HG02973 (cell line): ENCODE measurements around the gene SCRN3.
A peak's percentile ranks its signal among the peaks of the same experiment; 100 is the strongest.
"Not testable (repeated sequence)": the region's sequence is repeated elsewhere in the genome, so short reads cannot be mapped to it uniquely, and the experiment has no call there.

Experiments used
- ATAC-seq: cut with Tn5 transposase; IDR thresholded peaks from one replicate; pipeline ENCODE4 v1.9.1; 2021; ENCODE audit warnings: moderate library complexity; ENCODE audit not compliant: unreplicated experiment

The SCRN3 gene, protein sequence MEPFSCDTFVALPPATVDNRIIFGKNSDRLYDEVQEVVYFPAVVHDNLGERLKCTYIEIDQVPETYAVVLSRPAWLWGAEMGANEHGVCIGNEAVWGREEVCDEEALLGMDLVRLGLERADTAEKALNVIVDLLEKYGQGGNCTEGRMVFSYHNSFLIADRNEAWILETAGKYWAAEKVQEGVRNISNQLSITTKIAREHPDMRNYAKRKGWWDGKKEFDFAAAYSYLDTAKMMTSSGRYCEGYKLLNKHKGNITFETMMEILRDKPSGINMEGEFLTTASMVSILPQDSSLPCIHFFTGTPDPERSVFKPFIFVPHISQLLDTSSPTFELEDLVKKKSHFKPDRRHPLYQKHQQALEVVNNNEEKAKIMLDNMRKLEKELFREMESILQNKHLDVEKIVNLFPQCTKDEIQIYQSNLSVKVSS

DNA sequence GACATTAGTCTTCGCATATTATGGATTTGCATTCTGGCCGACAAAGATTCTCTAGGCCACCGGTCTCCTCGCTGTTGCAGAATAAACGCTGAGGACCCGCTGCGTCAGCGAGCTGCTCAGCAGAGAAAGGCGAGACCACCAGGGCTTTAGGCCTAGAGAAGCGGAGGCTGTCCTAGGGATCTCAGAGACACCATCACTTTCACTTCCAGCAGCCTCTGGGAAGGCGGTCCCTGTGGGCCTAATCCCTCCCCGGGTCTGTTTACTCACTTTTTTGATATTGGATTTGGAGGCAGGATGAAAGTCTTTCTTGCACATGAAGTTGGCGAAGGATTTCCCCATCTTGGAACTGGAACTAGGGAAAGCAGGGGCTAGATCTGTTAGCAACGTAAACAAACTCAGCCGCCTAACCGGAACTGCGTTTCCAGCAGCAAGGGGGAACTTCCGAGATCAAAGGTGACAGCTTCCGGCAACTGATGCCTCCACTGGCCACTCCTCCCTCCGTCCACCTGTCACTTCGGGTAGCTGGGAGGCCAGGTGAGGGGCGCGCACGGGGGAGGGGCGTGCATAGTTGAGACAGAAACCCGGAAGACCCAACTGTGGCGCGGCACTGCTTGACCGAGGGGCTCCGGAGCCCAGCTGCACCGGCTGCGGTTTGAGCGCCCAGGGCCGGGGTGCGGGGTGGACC lies at the start of gene SCRN3:
TSS of gene SCRN3 (plus strand) at position 447 of the 685 bp plus-strand sequence. CDS start 2,554 bp downstream, outside the sequence.
- ATAC-seq = peak; percentile 87

DNA sequence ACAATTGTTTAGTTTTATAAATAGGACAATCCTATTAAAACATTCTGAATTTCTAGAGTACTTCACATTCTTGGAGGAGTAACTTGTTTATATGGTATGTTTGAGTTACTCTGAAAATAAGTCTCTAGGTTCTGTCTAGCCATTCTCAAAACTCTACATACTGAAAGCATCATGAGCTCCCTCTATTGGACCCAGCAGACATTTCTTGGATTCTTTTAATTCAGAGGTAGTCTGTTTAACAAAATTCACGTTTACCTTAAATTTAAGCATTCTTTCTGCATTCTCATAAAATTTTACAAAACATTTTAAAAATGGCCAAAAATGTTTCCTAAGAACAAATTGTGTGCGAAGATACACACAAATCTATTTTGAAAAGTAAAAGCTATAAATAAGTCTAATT lies 45.5 kb upstream of the SCRN3 start:
- ATAC-seq = no peak

DNA sequence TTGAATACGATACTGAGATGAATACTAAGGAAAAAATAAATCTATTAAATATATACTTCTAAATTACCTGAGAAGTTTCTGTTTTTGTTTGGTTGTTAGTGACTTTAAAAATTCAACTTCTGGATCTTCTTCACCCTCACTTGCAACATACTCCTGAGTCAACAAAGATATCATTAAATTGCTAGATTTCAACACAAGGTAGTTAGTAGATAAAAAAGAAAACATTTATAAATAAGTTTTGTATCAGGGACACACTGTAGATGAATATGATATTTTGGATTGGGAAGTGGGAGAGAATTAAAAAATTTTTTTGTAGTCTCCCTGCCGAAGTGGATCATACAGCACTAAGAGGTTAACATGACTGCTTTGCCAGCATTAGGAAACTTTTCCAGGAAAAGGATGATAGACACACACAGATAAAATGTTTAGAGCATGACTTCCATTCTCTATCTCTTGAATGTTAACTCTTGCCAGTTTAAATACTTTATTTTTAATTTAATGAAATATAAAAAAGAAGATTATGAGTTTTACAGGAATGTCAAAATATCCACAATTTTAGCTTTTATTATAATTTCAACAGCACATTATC lies 44.8 kb upstream of the SCRN3 start:
- ATAC-seq = no peak

DNA sequence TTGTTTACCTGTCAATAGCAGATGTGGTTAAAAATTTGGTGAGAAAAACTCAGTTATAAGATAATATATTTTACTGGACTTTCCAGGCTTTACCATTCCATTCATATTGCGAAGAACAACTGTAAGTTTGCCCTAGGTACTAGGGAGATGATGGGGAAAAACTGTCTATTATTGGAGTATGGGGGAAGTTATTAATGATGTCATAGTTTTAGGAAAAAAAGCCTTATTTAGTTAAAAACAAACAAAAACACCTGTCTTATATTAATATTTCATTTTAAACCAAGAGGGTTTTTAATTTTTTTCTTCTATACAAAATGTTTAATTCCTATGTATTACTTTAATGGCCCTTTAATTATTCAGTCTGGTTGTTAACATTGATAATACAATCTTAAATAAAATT lies 42.5 kb upstream of the SCRN3 start:
- no peak for ATAC-seq

DNA sequence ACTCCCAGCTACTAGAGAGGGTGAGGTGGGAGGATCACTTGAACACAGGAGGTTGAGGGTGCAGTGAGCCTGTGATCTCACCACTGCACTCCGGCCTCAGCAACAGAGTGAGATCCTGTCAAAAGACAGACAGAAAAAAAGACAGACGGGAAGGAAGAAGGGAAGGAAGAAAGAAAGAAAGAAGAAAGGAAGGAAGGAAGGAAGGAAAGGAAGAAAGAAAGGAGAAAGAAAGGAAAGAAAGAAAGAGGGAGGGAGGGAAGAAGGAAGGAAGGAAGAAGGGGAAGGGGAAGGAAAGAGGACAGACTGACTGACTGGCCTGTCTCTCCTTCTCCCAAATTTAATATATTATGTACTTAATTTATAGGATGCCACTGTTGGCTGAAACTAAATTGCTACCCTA lies 39.2 kb upstream of the SCRN3 start:
- ATAC-seq = no peak

DNA sequence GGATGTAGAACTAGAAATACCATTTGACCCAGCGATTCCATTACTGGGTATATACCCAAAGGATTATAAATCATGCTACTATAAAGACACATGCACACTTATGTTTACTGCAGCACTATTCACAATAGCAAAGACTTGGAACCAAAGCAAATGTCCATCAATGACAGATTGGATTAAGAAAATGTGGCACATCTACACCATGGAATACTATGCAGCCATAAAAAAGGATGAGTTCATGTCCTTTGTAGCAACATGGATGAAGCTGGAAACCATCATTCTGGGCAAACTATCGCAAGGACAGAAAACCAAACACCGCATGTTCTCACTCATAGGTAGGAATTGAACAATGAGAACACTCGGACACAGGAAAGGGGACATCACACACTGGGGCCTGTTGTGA lies 35.9 kb upstream of the SCRN3 start:
- not testable (repeated sequence) for ATAC-seq

DNA sequence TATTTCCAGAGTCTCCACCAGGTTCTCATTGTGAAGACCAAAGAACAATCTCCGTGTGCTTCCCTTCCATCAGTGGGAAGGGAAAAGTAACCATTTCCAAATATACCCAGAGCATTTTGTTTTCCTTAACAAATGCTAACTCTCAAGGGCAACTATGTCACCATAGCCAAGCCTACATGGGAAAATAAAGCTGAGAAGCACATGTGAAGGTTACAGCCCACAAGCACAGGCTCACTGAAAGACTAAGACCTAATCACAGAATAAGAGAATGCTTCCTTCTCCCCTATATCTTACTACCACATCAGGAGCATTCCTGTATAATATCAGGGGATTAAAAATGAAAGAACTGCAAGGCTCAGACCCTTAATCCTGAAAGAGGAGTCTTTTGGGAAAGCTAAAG lies 32.6 kb upstream of the SCRN3 start:
- no peak for ATAC-seq

DNA sequence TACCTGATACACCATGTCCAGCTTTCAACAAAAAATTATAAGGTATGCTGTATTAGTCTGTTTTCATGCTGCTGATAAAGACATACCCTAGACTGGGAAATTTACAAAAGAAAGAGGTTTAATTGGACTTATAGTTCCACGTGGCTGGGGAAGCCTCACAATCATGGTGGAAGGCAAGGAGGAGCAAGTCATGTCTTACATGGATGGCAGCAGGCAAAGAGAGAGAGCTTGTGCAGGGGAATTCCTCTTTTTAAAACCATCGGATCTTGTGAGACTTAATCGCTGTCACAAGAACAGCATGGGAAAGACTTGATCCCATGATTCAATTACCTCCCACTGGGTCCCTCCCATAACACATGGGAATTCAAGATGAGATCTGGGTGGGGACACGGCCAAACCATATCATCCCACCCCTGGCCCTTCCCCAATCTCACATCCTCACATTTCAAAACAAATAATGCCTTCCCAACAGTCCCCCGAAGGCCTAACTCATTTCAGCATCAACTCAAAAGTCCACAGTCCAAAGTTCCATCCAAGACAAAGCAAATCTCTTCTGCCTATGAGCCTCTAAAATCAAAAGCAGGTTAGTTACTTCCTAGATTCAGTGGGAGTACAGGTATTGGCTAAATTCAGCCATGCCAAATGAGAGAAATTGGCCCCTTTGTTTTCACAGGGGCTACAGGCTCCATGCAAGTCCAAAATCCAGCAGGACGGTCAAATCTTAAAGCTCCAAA lies 31.9 kb upstream of the SCRN3 start:
- not testable (repeated sequence) for ATAC-seq

DNA sequence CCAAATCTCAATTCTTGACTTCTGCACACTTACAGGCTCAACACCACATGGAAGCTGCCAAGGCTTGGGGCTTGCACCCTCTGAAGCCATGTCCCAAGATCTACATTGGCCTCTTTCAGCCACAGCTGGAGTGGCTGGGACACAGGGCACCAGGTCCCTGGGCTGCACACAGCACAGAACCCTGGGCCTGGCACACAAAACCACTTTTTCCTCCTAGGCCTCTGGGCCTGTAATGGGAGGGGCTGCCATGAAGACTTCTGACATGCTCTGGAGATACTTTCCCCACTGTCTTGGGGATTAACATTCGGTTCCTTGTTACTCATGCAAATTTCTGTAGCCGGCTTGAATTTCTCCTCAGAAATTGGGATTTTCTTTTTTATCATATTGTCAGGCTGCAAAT lies 30.9 kb upstream of the SCRN3 start:
- ATAC-seq = no peak

DNA sequence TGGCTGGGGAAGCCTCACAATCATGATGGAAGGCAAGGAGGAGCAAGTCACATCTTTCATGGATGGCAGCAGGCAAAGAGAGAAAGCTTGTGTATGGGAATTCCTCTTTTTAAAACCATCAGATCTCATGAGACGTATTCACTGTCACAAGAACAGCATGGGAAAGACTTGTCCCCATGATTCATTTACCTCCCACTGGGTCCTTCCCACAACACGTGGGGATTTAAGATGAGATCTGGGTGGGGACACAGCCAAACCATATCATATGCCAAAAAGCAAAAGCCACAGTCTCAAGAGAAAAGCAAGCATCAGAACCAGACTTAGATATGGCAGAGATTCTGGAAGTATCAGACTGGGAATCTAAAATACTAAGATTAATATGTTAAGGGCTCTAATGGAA lies 30.0 kb upstream of the SCRN3 start:
- ATAC-seq = no peak

DNA sequence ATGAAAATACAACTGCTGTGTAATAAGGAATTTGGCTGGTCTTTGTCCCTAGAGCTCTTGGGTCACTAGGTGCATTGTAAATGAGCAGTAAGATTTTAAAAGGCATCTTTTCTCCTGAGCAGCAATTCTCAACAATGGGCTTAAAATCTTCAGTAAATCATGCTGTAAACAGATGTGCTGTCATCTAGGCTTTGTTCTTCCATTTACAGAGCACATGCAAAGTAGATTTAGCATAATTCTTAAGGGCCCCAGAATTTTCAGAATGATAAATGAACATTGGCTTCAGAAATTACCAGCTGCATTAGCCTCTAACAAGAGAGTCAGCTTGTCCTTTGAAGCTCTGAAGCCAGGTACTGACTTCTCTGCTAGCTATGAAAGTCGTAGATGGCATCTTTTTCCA lies 26.8 kb upstream of the SCRN3 start:
- ATAC-seq = no peak

DNA sequence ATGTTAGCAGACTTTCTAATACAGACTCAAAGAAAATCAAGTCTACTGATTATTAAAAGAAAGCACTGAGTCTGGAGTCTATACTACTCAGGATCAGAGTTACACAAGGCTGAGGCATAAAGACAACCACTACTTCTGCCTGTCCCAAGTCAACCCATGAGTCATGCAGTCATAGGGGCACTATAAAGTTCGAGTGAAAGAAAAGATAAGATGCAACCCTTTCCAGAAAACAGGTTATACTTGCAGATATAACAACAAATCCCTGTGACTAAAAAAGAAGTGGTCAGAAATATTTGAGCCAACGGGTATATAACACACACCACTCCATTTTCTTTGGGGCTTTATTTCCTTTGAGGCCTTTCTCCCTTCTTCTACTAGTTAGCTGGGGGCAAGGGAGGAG lies 18.6 kb upstream of the SCRN3 start:
- no peak for ATAC-seq

DNA sequence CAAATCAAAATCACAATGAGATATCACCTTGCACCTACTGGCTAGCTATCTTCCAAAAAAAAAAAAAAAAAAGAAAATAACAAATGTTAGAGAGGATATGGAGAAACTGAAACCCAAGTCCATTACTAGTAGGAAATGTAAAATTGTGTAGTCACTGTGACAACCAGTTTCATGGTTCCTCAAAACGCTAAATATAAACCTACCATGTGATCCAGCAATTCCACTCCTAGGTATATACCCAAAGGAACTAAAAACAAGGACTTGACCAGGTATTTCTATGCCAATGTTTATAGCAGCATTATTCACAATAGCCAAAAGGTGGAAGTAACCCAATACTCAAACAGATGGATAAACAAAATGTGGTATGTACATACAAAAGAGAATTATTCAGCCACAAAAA lies 11.7 kb upstream of the SCRN3 start:
- ATAC-seq = no peak

DNA sequence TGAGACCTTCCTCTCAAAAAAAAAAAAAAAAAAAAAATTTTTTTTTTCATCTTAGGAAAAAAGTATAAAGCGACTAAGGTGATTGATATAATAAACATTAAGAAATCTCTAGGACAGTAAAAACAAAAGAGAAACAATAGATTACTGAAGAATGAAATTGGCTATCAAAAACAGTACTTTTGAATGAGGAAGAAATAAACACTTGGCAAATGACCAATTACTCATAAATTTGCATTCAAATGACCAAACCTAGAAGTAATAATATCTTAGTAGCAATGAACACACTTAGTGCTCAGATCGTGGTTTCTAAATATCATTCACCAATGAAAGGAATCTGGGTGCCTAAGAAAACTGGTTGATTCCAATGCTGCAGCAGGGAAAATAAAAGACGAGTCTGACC lies 10.3 kb upstream of the SCRN3 start:
- no peak for ATAC-seq

DNA sequence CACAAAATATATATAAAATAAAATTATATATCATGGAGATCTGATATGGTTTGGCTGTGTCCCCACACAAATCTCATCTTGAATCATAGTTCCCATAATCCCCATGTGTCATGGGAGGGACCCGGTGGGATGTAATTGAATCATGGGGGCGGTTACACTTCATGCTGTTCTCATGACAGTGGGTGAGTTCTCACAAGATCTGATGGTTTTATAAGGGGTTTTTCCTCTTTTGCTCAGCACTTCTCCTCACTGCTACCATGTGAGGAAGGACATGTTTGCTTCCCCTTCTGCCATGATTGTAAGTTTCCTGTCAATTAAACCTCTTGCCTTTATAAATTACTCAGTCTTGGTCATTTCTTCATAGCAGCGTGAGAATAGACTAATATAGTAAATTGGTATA lies 6.8 kb upstream of the SCRN3 start:
- ATAC-seq = not testable (repeated sequence)

DNA sequence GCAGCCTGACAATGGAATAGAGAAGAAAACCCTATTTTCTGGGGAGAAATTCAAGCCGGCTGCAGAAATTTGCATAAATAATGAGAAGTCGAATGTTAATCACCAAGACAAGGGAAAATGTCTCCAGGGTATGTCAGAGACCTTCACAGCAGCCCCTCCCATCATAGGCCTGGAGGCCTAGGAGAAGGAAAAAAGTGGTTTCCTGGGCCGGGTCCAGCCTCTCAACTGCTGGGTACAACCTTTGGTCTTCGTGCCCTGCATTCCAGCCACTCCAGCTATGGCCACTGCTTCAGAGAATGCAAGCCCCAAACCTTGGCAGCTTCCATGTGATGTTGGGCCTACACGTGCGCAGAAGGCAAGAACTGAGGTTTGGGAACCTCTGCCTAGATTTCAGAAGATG lies 6.0 kb upstream of the SCRN3 start:
- no peak for ATAC-seq

DNA sequence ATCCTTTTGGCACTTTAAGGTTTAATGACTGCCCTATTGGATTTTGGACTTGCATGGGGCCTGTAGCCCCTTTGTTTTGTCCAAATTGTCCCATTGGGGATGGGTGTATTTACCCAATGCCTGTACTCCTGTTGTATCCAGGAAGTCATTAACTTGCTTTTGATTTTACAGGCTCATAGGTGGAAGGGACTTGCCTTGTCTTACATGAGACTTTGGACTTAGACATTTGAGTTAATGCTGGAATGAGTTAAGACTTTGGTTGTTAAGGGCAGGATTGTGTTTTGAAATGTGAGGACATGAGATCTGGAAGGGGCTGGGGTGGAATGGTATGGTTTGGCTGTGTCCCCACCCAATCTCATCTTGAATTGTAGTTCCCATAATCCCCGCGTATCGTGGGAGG lies 5.2 kb upstream of the SCRN3 start:
- not testable (repeated sequence) for ATAC-seq

DNA sequence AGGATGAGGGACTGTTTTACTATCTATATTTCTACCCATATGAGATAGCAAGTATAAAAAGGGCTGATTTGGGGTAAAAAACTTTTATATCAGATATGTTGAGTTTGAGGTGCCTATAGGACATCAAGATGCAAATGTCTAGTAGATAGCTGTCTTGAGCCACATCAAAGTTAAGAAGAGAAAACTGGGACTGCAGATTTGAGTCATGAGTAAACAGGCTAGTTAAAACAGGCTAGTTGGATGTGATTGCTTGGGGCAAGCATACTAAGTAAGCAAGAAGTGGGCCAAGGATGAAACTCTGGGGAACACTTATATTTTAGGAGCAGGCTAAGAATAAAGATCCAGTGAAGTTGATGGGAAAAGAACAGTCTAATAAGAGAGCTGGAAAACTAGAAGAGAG lies 2.8 kb upstream of the SCRN3 start:
- no peak for ATAC-seq

DNA sequence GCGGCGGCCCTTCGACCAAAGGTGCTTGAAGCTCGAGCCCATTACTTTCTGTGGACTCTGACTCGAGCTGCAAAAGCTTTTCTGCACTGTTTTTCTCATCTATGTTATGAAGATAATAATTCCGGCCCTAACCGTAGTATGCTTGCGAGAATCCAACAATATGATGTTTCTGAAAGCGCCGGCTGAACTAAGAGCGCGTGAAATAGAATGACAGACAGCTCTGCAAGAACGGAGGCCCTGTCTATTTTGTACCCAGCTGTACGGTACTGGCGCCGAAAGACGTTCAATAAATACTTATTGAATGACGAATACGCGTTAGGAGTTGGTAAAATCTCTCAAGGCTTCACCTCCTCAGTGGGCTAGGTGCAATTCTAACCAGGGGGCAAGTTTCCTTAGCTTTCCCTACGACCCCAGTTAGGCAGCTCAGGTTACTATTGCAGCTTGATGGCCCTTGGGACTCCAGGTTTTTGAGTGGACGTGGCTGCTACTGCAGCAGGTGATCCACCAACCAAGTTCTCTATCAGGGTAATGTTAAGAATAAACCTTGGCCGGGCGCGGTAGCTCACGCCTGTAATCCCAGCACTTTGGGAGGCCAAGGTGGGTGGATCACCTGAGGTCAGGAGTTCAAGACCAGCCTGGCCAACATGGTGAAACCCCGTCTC lies 570 bp downstream of the SCRN3 start:
- ATAC-seq = peak; percentile 29

DNA sequence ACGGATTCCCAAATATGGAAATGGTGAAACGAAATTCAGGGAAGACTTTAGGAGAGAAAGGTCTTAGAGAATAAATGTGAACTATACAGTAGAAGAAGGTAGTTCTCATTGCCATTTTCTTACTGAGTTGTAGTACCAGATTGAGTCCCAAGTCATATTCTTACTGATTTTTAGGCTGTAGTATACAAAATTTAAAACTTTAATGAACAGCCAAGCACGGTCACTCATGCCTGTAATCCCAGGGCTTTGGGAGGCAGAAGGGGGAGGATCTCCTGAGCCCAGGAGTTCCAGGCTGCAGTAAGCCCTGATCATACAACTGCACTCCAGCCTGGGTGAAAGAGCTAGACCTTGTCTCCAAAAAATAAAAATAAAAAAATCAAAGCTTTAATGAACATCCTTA lies 2.2 kb downstream of the SCRN3 start:
- ATAC-seq = no peak

DNA sequence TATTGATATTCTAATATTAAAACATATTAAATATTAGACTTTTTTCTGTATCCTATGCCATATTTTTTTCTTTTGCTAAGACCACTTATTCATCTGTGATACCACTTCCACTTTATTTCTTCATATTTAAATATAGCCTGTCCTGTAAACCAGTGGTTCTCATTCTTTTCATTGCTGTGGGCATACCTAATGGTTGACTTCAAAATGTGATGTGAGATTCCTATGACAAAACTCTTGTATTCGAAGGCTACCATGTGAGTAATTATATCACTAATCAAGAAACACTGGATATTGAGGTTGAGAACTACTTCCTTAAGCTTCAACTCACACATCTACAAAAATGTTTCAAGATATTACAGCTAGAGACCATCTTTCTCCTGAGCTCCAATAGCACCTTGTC lies 3.6 kb downstream of the SCRN3 start:
- no peak for ATAC-seq
